HFF-Myc (cell line): ENCODE results near the gene TSSK3.

ENCODE experiments used
- DNase-seq: peaks from one replicate; pipeline ENCODE4 v3.0.0-alpha.2; 2011; ENCODE audit warnings: low read depth; ENCODE audit errors: extremely low read depth
- H3K4me3 ChIP-seq: replicated peaks from 2 replicates; pipeline ENCODE4 v1.5.1; 2011; ENCODE audit warnings: low read depth, mild to moderate bottlenecking, control low read depth, low read length
- CTCF ChIP-seq: IDR thresholded peaks from 2 replicates; pipeline ENCODE4 v1.5.1; 2012; ENCODE audit warnings: mild to moderate bottlenecking, low read depth, low read length, control low read depth; ENCODE audit errors: missing control alignments

The TSSK3 gene

GRCh38 chr1:32376199-32376598 is 13.9 kb downstream of the TSSK3 start:
- no peak overlapping the region for H3K4me3 ChIP-seq
- DNase-seq, result no peak
- no peak for TF ChIP-seq CTCF

GRCh38 chr1:32377541-32378220 is 15.3 kb downstream of the TSSK3 start:
- no peak for TF ChIP-seq CTCF
- DNase-seq, result no peak
- H3K4me3 ChIP-seq, result no peak overlapping the region

GRCh38 chr1:32380057-32380456 is 17.7 kb downstream of the TSSK3 start:
- no peak for DNase-seq

GRCh38 chr1:32386676-32387392 is 24.5 kb downstream of the TSSK3 start:
- no peak overlapping the region for H3K4me3 ChIP-seq
- TF ChIP-seq CTCF, result no peak
- no peak for DNase-seq

More at GRCh38 chr1:32380057-32380456, 17.7 kb downstream of the TSSK3 start:
- no peak overlapping the region for H3K4me3 ChIP-seq
- TF ChIP-seq CTCF, result no peak

GRCh38 chr1:32388641-32389040 is 26.3 kb downstream of the TSSK3 start:
- no peak overlapping the region for H3K4me3 ChIP-seq
- no peak for TF ChIP-seq CTCF
- no peak for DNase-seq

- no peak for TF ChIP-seq CTCF
- DNase-seq, result no peak
- H3K4me3 ChIP-seq, result no peak overlapping the region
These were observed 28.8 kb downstream of the TSSK3 start for GRCh38 chr1:32390904-32391870.
